NAMALWA (cell line): Measurements from ENCODE around the gene ADH5.
A peak's percentile ranks its signal among the peaks of the same experiment; 100 is the strongest.
"Not testable (repeated sequence)": the region's sequence is repeated elsewhere in the genome, so short reads cannot be mapped to it uniquely, and the experiment has no call there.

Experiments used
- DNase-seq: peaks from one replicate; pipeline ENCODE4 v3.0.0-alpha.2; 2015; ENCODE audit warnings: low spot score

ADH5 gene

DNA sequence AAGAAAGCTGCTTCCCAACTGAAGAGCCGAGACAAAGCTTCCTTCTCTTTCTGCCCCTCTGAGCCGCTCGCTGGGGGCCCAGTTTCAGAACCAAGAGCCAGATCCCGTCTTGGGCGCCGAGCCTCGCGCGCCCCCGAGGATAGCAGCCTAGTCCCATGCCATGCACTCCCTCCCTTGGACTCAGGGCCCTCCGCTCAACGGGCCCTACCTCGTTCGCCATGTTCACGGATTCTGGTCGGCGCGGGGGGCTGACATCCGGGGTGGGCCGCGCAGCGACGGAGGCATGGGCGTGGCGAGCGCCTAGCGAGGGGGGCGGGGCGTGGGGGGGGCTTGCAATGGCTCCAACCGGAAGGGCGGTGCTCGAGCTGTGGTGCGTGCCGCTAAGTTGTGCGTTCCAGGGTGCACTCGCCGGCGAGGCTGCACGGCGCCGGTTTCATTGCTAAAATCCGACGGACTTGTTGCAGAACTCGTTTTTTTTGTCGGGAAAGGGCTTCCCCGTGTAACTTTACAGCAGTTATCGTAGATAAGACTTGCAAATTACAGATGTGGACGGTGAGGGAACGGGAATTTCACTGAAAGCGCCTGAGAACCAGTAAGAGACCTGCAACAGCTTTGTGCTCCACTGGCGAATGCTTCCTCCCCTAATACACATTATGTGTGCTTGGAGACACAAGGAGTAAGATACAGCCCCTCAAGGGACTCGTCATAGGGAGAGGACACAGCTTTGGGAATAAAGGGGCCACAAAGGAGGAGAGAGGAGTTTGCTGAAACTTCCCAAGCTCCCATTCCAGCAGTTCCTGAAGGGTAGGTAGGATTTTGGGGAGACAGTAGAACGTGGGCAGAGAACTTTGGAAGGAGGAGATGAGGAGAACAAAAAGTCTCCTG is at the start of gene ADH5:
TSS of gene ADH5 (minus strand) at position 308 of the 885 bp plus-strand sequence. CDS start at position 220, 88 bp downstream.
- peak; percentile 89 for DNase-seq

DNA sequence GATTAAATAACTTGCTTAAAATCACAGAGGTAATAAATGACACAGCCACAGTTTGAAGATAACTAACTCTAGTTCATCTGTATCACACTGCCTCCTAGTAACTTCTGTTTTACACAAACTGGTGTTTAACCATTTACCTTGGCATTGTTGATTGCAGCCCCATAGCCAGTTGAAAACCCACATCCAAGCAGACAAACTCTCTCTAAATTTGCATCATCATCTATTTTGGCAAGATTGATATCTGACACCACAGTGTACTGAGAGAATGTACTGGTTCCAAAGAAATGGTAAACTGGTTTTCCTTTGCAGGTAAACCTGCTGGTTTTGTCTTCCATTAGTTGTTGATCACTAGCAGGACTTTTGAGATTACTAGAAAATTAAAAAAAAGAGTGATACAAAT is 47.7 kb upstream of the ADH5 start:
- DNase-seq = no peak

DNA sequence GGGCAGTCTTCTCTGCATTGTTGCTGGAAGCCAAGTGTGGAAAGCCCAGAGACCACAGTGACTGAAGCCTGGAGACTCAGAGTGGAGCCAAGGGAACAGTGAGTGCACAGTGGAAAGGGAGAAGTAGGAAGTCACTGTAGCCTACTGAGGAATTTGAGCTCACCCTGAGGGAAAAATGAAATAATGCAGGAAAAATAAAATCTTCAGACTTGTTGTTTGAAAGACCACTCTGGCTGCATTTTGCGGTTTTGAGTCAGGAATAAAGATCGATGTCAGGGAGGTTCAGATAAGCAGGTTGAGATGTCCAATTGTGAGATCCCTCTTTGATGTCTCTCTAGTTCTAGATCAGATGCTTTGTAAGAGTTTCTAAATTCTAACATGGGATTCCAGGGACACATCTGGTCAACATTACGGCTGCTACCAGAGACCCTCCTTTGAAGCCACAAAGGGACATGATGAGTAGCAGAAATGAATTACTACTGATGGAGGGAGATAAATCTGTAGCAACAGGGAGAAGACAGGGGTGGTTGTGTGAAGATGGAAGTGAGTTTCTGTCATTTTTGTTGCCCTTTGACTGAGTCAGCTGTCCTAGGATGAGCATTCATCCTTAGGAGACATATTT is 47.1 kb upstream of the ADH5 start:
- DNase-seq = no peak

DNA sequence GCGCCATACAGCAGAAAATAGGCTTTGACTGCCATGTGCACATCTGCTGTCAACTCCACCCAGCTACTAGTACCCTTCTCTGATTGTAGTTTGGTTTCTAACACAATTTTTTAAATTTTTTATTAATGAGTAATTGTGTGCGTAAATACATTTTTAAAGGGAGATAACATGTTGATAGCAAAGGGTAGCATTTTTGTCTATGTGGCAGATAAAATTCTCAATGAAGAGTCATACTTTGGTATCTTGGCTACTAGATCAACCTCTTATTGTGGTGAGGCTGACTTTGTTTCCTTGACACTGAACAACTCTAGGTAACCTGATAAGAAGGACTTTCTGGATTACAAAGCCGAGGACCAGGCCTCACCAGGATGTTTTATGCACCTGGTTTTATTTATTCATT is 46.0 kb upstream of the ADH5 start:
- DNase-seq = no peak

DNA sequence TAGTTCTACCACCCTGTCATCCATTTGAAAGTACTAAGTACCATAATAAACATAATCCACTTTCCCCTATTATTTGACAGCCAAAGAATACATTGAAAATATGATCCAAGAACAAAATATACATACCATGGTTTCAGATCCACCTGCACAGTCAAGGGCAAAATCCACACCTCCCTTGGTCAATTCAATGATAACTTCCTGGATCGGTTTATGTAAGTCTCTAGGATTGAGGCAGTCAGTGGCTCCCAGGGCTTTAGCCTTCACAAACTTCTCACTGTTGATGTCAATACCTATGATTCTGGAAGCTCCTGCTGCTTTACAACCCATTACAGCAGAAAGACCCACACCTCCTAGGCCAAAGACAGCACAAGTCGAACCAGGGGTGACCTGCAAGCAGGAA is 42.8 kb upstream of the ADH5 start:
- DNase-seq = no peak

DNA sequence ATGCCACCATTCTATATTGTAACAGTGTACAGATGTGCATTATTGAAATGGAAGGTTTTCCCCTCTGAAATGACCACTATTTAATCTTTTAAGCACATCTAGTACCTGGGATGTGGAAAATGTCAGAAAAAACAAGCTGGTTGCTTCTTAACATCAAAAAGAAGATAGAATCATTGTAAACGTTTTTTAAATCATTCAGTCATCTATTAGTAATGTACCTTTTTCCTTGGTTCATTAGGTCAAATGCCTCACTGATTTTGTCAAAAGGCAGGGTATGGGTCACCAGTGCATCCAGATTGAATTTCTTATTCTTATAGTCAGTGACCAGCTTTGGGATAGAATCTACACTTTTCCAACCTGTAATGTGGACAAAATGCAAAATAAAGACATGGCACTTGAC is 37.8 kb upstream of the ADH5 start:
- no peak for DNase-seq

DNA sequence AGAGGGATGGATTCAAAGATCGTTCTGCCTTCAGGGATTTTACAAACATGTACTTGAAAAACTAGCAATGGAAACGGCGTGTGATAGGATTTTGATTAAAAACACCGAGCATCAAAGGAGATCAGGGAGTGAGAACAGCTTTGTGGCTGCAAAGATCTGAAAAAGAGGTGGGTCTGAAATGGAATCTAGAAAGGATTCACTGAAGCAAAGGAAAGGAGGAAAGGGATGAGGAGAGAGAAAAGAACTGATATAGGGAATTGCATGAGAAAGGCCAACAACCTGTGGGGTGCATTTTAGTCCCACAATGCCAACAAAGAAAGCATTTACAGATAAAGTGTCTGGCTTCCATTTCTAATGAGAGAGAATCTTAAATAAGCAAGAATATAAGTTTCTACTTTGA is 32.4 kb upstream of the ADH5 start:
- no peak for DNase-seq

DNA sequence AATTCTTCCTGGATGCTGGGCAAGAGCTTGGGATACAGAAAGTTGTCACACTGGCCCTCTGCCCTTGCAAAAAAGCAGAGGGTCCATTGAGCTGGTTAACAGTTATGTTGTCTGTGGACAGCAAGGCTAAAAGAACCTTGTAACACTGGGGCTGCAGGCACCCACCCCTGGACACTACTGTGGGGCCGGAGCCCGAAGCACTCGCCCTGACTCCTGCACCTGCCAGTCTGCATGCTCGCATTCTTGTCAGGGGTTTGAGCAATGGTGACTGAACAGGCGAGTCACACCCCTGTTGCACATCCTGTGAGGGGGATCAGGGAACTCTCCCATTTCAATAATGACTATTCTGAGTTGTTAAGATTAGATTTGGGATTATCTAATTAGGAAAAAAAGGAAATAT is 31.9 kb upstream of the ADH5 start:
- DNase-seq = no peak

DNA sequence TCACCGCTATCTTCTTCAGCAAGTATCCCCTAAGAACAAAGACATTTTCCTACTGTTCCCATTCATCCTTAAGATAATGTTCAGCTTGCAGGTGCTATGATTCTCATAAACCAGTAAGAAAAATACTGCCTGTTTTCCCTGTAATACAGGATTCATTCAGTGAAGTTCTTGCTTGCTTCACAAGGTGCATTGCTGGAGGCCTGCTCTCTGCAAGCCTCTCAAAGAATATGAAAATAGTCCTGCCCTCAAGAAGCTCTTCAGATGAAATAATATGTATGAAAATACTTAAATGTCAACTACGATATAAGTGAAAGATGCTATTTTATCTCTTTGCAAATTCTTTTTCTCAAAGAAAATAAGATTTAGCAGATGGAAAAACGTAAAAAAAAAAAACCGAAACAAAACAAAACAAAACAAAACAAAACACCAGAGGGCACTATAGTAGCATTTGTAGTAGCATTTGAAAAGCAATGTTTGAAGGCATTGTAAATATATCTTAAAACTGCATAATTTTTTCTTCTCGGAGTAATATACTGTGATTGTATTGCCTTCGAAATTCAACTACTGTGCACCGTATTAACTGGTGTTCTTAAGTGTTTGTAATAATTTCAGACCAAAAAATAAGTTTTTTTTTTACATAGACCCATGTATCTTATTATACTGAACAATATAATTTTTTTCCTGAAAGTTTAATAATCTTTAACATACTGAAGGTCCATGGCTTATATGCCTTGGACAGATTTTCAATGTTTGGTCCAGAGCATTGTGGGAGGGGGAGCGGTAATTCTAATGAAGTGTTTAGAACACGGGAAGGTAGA is 29.5 kb upstream of the ADH5 start:
- DNase-seq = peak; percentile 44

DNA sequence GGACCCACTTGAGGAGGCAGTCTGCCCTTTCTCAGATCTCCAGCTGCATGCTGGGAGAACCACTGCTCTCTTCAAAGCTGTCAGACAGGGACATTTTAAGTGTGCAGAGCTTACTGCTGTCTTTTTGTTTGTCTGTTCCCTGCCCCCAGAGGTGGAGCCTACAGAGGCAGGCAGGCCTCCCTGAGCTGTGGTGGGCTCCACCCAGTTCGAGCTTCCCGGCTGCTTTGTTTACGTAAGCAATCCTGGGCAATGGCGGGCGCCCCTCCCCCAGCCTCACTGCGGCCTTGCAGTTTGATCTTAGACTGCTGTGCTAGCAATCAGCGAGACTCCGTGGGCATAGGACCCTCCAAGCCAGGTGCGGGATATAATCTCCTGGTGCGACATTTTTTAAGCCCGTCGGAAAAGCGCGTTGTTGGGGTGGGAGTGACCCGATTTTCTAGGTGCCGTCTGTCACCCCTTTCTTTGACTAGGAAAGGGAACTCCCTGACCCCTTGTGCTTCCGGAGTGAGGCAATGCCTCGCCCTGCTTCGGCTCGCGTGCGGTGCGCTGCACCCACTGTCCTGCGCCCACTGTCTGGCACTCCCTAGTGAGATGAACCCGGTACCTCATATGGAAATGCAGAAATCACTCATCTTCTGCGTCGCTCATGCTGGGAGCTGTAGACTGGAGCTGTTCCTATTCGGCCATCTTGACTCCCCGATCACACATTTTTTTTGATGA is 28.7 kb upstream of the ADH5 start:
- DNase-seq = not testable (repeated sequence)

DNA sequence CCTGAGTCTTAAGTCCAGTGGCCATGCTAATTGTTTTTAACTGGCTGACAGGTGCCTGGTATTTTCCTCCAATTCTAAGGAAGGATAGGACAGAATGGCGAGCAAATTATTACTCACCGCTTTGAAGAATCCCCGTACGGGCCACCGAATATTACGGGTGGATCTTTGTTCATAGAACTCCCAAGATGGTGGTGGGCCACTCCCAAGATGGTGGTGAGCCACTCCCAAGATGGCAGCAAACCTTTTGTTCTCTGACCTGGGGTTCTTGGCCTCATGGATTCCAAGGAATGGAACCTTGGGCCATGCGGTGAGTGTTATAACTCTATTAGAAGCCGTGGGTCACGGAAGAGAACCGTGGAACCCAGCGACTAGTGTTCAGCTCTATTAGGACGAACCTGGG is 20.7 kb upstream of the ADH5 start:
- not testable (repeated sequence) for DNase-seq

DNA sequence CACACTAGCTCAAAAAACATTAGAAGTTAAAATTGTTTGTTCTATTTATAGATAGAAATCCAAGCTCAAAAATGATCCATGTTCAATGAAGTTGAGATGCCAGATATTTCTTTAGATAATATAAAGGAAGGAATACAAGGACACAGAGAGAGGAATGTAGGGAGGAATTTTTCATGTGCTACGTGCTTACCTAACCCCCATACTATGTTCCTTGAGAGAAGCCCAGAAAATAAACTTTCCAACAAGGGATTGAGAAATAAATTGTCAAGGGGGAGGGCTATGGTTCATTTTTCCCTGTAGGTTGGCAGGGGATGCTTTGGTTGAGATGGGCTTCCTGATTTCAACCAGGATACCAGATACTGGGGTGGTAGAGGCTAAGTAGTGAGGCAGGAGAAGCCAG is 15.6 kb upstream of the ADH5 start:
- DNase-seq = no peak

DNA sequence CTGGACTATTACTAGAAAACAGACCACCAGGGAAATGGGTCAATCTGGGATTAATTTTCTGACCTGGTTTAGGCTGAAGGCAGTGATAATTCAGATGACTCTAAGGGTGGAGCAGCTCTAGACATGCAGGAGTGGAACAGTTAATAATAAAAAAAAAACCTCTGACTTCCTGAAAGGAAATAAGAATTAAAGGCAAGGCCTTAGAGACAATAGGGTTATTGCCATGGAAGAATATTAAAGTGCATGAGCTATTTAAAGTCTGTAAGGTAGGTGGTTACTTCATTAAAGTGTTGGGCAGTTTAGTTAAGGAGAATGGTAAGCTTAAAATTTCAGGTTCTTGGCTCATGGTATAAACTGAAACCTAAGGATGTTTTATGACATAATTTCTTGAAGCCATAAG is 14.6 kb upstream of the ADH5 start:
- no peak for DNase-seq

DNA sequence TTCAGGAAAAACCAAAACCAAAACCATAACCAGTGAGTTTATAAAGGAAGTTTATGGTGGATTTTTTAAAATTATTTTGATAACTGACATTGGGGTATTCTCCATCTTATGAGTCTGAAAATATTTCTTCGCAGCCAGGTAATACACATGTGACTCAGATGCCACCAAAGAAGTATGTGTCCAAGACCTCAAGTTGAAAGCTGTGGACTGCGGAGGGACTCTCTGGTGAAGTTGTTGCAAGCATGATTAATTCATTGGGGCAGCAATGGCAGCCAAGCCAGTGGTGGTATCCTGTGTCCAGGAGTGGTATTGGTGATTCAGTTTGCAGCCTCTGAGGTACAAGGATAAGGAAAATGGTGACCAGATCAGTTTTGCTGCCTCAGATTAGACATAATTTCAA is 14.0 kb upstream of the ADH5 start:
- DNase-seq = no peak

DNA sequence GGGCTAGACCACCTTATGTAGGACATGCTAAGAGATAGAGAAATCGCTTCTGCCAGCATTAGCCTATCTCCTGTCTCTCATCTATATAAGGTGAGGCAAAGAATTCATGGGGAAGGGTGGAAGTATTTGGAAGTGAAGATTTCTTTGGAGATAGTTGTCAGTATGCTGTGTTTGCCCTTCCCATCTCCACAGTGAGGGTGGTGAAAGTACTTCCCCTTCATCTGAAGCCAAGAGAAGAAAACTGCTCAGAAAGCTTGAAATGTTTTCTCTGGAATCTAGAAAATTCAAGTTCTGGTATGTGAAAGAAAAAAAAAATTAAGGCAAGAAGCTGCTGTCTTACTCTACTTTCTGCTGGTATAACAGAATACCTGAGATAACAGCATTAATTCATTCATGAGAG is 12.3 kb upstream of the ADH5 start:
- no peak for DNase-seq

DNA sequence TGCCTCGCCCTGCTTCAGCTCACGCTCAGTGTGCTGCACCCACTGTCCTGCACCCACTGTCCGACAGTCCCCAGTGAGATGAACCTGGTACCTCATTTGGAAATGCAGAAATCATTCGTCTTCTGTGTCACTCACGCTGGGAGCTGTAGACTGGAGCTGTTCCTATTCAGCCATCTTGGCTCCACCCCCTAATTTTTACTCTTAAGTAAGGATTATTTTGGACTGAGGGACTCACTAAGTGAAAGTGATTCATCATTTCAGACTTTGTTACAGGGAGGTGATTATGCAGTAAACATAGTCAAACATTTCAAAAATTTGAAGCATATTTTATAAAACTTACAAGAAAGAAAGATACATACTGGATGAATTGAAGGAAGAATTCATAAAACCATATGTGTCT is 11.2 kb upstream of the ADH5 start:
- not testable (repeated sequence) for DNase-seq

DNA sequence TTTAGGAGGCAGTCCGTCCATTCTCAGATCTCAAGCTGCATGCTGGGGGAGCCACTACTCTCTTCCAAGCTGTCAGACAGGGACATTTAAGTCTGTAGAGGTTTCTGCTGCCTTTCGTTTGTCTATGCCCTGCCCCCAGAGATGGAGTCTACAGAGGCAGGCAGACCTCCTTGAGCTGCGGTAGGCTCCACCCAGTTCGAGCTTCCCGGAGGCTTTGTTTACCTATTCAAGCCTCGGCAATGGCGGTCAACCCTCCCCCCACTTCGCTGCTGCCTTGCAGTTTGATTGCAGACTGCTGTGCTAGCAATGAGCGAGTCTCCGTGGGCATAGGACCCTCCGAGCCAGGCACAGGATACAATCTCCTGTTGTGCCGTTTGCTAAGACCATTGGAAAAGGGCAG is 10.7 kb upstream of the ADH5 start:
- no peak for DNase-seq

DNA sequence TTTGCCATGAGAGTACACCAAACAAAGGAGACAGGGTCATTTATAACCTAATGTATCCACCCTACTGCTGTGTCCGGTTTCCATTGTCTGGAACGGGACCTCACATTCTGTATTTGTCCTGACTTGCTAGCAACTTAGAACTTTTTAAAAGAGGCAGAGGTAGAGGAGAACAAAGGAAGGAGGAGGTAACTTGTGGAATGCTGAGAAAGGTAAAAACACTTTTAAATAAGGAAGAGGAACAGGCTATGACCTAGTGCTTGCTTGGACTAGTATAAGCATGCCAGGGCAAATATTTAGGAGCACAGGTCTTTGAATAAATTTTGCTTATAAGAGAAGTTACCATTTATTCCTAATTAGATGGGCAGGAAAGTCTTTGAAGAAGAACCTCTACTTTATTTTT is 3.3 kb upstream of the ADH5 start:
- DNase-seq = not testable (repeated sequence)

DNA sequence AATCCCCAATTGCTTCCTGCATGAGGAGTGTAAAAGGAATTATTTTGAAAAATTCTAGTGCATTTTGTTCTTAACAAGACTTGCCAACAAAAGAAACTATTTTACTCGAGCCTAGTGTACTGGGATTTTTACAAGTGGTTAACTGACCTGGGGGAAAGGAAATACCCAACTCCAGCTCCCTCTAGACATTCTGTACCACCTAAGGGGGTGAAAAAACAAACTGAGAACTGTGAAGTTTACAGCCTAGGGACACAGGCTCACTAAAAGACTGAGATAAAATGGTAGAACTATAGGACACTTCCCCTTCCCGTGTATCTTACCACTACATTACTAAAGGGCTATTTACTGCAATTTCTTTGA is 2.6 kb upstream of the ADH5 start:
- no peak for DNase-seq

DNA sequence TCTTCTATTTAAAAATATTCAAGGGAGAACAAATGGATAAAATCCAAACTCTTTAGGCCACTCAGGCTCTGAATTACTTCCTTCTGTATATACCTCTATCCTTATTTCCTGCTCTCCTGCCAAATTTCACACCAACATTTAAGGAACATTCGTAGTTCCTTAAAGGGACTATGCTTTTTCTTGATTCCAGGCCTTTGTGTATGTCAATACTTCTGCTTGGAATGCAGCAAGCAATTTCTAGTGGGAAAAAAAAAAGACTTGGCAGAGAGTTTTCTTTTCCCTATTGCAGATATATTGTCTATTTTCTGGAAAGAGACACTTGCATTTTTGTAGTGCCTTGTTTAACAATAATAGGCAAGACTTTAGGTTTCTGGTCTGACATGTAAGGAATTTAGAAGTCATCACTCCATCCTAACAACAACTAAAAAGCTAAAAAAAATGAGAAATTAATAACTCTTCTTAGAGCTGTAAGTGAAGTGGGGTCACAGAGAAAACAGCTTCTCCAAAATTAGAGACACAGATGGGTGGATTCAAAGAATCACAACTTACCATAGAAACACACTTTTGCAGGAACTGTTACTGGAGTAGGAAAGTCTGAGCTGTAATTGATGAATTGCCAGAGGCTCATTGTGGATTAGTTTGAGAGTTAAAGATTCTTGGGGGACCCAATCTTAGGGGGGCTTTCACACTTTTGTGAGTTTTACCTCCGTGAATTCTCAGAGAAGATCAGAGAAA is 2.1 kb upstream of the ADH5 start:
- no peak for DNase-seq

DNA sequence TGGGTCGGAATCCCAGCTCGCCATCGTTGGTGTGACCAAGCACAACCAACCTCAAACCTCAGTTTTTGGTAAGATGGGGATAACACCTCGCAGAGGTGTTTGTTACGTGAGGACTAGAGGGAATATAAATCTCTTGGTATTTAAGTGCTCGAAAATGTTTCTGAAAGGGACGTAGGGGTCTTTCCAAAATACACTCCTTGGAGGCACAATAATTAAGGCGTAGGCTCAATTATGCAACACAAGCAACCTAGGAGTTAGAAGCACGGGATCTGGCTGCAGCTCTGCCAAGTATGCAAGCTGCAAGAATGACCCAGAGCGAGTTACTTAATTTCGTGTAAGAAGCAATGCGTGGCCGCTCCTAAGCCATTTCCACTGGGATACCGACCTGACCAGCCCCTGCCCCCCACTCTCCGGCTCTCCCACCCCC is 552 bp downstream of the ADH5 start:
- peak; percentile 60 for DNase-seq

DNA sequence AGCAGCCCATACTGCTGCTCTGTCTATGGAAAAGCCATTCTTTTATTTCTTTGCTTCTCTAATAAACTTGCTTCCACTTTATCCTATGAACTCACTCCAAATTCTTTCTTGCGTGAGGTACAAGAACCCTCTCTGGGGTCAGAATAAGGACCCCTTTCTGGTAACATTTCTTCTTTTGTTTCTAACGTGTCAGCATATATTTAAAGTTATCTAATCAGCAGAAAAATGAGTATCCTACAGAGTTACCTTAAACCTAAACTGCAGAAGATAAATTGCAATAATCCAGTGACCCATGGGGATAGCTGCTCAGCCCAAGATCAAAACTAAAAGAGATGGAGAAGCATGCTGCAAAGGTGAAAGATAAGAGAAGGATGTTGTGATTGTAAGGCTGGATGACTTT is 4.0 kb downstream of the ADH5 start:
- DNase-seq = no peak
